Endothelial cell (in vitro differentiated cells): Measurements from ENCODE around the gene CUL1. TPM values are rescaled to one million over a fixed set of nuclear protein-coding genes. Genes with fewer than 3 reads are reported as not detected.

Source experiments
- DNase-seq: peaks from one replicate; pipeline ENCODE4 v3.0.0; 2021; ENCODE audit warnings: low spot score
- H3K27ac Mint-ChIP-seq: one replicate; pipeline ENCODE4 v1.8.0; 2021; ENCODE audit warnings: mixed read lengths, inconsistent platforms; ENCODE audit not compliant: unreplicated experiment
- H3K27me3 Mint-ChIP-seq: one replicate; pipeline ENCODE4 v1.8.0; 2021; ENCODE audit warnings: mild to moderate bottlenecking, moderate library complexity, mixed read lengths, inconsistent platforms; ENCODE audit not compliant: unreplicated experiment
- H3K36me3 Mint-ChIP-seq: one replicate; pipeline ENCODE4 v1.8.0; 2021; ENCODE audit warnings: mild to moderate bottlenecking, low read depth, mixed read lengths, inconsistent platforms; ENCODE audit not compliant: unreplicated experiment
- H3K4me1 Mint-ChIP-seq: one replicate; pipeline ENCODE4 v1.8.0; 2021; ENCODE audit warnings: mild to moderate bottlenecking, mixed read lengths, inconsistent platforms; ENCODE audit not compliant: unreplicated experiment
- H3K4me3 Mint-ChIP-seq: one replicate; pipeline ENCODE4 v1.8.0; 2021; ENCODE audit warnings: mild to moderate bottlenecking, mixed read lengths, inconsistent platforms; ENCODE audit not compliant: unreplicated experiment
- H3K9me3 Mint-ChIP-seq: one replicate; pipeline ENCODE4 v1.8.0; 2021; ENCODE audit warnings: mixed read lengths, inconsistent platforms; ENCODE audit not compliant: unreplicated experiment
- total RNA-seq: library from RNA; stranded (reverse); fragmentation: NEBNext Ultra II Directional; extraction: Animal tissue kit (Norgen Biotek cat#: 25700); gene quantifications from one replicate; pipeline ENCODE4 v1.2.1, GENCODE V29; 2021; ENCODE audit not compliant: unreplicated experiment
- TF ChIP-seq, protein P1 (sequence below): fragments of 200-600 bp; sonication (generic); IDR thresholded peaks from one replicate; pipeline ENCODE4 v1.5.0; 2021; ENCODE audit warnings: antibody characterized with exemption; ENCODE audit not compliant: unreplicated experiment

Gene CUL1
- total RNA-seq, 1 donor from 2014 or later = 54.5 TPM

DNA sequence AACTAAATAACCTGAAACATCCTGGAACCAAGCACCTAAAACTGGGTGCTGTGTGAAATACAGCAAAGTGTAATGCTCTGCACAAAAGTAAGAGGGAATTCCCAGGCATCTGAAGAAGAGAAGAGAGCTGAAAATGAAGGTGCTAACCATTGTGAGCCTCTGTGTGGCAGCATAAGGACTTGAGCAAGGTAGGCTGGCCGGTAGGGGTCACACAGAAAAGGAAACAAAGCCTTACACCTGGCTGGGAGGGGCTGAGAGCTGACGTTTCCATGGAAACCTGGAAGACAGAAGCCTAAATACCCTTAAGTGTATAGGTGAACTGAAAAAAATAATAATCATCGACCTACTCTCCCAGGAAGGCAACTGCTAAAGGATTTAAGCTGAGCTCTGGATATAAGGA is 48.6 kb downstream of the CUL1 start:
- no peak for DNase-seq
- Mint-ChIP-seq H3K4me1 (no peaks in the 10 kb centered on the region), H3K9me3 (no peaks in the 10 kb centered on the region), H3K36me3 (peaks cover 22% of the 10 kb centered on the region), H3K27ac (peak overlapping the region; percentile 40), H3K4me3 (no peak overlapping the region), H3K27me3 (peaks cover 5% of the 10 kb centered on the region)
- TF ChIP-seq, protein P1, sequence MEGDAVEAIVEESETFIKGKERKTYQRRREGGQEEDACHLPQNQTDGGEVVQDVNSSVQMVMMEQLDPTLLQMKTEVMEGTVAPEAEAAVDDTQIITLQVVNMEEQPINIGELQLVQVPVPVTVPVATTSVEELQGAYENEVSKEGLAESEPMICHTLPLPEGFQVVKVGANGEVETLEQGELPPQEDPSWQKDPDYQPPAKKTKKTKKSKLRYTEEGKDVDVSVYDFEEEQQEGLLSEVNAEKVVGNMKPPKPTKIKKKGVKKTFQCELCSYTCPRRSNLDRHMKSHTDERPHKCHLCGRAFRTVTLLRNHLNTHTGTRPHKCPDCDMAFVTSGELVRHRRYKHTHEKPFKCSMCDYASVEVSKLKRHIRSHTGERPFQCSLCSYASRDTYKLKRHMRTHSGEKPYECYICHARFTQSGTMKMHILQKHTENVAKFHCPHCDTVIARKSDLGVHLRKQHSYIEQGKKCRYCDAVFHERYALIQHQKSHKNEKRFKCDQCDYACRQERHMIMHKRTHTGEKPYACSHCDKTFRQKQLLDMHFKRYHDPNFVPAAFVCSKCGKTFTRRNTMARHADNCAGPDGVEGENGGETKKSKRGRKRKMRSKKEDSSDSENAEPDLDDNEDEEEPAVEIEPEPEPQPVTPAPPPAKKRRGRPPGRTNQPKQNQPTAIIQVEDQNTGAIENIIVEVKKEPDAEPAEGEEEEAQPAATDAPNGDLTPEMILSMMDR = no peak

DNA sequence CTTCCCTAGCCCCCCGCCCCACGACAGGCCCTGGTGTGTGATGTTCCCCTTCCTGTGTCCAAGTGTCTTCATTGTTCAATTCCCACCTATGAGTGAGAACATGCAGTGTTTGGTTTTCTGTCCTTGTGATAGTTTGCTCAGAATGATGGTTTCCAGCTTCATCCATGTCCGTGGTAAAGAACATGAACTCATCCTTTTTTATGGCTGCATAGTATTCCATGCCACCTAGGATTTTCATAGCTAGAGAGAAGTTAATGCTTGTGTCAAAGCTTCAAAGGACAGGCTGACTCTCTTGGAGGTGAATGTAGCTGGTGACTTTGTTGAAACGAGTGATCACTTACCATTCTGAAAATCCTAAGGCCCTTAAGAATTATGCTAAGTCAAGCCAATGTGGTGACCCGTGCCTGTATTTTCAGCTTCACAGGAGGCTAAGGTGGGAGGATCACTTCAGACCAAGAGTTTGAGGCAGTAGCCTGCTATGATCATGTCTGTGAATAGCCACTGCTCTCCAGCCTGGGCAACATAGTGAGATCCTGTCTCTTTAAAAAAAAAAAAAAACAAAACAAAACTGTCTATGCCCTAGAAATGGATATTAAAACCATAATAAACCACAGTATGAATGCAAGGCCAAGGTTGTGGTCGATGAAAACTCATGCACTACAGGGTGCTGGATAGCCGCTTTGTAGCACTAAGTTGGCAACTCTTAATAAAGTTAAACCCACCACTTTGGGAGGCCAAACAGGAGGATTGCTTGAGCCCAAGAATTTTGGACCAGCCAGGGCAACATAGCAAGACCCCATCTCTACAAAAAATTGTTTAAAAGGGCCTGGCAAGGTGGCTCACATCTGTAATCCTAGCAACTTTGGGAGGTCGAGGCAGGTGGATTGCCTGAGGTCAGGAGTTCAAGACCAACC is 52.0 kb downstream of the CUL1 start:
- H3K36me3 Mint-ChIP-seq = peaks cover 6% of the 10 kb centered on the region
- H3K9me3 Mint-ChIP-seq = no peaks in the 10 kb centered on the region
- peak overlapping the region; percentile 48 for H3K4me3 Mint-ChIP-seq
- no peak for DNase-seq
- peaks cover 1% of the 10 kb centered on the region for H3K27me3 Mint-ChIP-seq
- TF ChIP-seq, protein P1 = no peak
- H3K27ac Mint-ChIP-seq = no peak overlapping the region
- no peaks in the 10 kb centered on the region for H3K4me1 Mint-ChIP-seq

DNA sequence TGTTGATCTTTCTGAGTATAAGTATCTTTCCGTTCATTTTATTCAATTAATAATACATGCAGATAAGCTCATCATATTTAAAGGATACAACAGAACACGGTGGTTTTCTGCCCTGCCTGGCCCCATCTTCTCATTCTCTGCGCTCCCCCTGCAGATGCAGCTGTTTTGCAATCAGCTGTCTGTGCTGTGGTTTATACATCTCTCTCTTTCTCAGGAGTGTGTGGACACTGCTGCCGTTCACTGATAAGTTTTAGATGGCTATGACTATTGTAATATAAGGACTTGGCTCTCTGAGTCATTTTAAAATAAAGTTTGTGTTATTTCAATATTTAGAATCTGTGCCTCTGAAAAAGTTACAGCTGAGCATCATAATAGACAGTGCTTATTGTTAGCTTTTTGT is 54.5 kb downstream of the CUL1 start:
- Mint-ChIP-seq H3K27ac (no peak overlapping the region), H3K27me3 (peaks cover 3% of the 10 kb centered on the region)
- no peak for DNase-seq

DNA sequence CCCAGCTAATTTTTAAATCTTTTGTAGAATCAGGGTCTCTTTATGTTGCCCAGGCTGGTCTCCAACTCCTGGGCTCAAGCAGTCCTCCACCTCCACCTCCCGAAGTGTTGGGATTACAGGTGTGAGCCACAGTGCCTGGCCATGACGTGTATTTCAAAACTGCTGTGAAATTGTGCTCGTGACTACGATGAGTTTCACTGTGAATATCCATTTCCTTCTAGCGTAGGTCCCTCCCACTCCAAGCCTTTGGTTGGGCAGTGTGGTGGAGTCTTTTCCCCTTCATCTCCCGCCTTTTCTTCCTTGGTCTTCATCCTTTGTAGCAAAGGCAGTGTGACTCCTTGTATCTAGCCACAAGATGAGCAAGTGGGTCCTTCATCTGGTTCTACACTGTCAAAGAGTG is 56.2 kb downstream of the CUL1 start:
- Mint-ChIP-seq H3K27ac (no peak overlapping the region), H3K36me3 (peaks cover under 1% of the 10 kb centered on the region)

More for the DNA sequence above, 54.5 kb downstream of the CUL1 start:
- H3K9me3 Mint-ChIP-seq = no peaks in the 10 kb centered on the region
- H3K4me3 Mint-ChIP-seq = no peak overlapping the region
- no peaks in the 10 kb centered on the region for H3K4me1 Mint-ChIP-seq
- H3K36me3 Mint-ChIP-seq = peaks cover 6% of the 10 kb centered on the region
- TF ChIP-seq, protein P1 = no peak

More for the DNA sequence above, 56.2 kb downstream of the CUL1 start:
- Mint-ChIP-seq H3K4me1 (no peaks in the 10 kb centered on the region), H3K4me3 (no peak overlapping the region), H3K9me3 (no peaks in the 10 kb centered on the region), H3K27me3 (peaks cover 3% of the 10 kb centered on the region)
- no peak for DNase-seq
- TF ChIP-seq, protein P1 = no peak
